Ovary (tissue), 3 donors: ENCODE data around the gene RTN1.

Experiments
- CTCF ChIP-seq, 3 donors: fragments of 450-650 bp in 2 of 3; fragments of 200-600 bp in 1 of 3; IDR thresholded peaks; one replicate each; pipeline versions ENCODE4 v1.5.1 to v1.8.0; 2016 to 2022; ENCODE audit warnings: antibody characterized with exemption in 3 of 3, mild to moderate bottlenecking in 1 of 3
- EP300 ChIP-seq: sonication (generic); formaldehyde crosslinking; IDR thresholded peaks from one replicate; pipeline ENCODE4 v1.6.1; 2017; ENCODE audit warnings: antibody characterized with exemption
- POLR2A ChIP-seq: fragments of 450-650 bp; IDR thresholded peaks from one replicate; pipeline ENCODE4 v1.6.1; 2017; ENCODE audit warnings: antibody characterized with exemption, mild to moderate bottlenecking, moderate library complexity
- donor health status: DM: no; HTN: no; CAD: no.

- TF ChIP-seq CTCF (IDR thresholded peaks at IDR 0.05): no peak
- no peak for TF ChIP-seq POLR2A
- TF ChIP-seq EP300: no peak
Observed at GRCh38 chr14:59920378-59920683, 49.8 kb upstream of the RTN1 start.
